ENCODE data around the gene H2AZ1.

GRCh38 chr4:99917575-99917974, 32.5 kb downstream of the H2AZ1 start:
- TF ChIP-seq CTCF (IDR thresholded peaks at IDR 0.05; ENCODE audit: borderline replicate concordance, extremely low read depth, low read length, poor library complexity, severe bottlenecking) (no peak), EZH2 (IDR thresholded peaks at IDR 0.05; ENCODE audit: borderline replicate concordance, low read depth, low read length, severe bottlenecking) (no peak)
